GM12891 (cell line): ENCODE results near the gene GRAMD1A.

Source experiments
- PAX5 ChIP-seq: IDR thresholded peaks from 2 replicates; pipeline ENCODE4 v1.6.1; 2011; ENCODE audit warnings: low read length, moderate library complexity, mild to moderate bottlenecking; ENCODE audit not compliant: insufficient read depth, severe bottlenecking
- POLR2A ChIP-seq: IDR thresholded peaks from 2 replicates; pipeline ENCODE4 v1.6.1; 2011; ENCODE audit warnings: low read depth, low read length, control low read depth
- SPI1 ChIP-seq: IDR thresholded peaks from 2 replicates; pipeline ENCODE4 v1.6.1; 2011; ENCODE audit warnings: low read depth, low read length, control low read depth
- TAF1 ChIP-seq: IDR thresholded peaks from 2 replicates; pipeline ENCODE4 v1.6.1; 2011; ENCODE audit warnings: low read depth, low read length, control low read depth

DNA sequence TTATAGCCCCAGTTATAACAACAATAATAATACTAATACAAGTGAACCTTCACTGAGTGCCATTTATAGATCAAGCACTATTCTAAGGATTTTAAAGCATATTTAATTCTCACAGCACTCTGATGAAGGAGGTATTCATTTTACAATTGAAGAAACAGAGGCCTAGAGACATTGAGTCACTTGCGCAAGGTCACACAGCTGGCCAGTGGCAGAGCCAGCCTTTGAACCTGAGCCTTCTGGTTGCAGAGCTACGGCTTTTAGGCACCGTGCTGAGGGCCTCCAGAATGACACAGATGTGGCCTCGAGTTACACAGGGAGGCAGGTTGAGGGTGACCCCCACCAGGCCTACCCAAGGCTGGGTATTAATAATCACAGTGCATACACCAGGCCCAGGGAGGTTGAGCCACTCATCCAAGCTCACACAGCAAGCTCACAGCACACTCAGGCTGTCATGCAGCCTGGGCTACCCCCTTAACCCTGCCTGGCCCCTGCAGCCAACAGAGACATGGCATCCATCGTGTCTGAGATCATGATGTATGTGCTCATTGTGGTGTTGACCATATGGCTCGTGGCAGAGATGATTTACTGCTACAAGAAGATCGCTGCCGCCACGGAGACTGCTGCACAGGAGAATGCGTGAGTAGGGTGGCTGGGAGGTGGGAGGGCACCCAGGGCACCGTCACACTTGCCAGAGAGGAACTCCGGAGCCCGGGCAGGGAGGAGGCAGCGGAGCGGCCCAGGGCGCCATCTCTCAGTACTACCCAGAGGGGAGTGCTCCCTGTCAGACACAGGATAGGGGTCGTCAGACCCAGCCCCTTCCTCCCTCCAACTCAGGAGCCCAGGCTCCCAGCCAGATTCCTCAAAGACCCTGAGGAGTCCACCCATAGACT lies 38.7 kb downstream of the GRAMD1A start:
- TF ChIP-seq PAX5: no peak
- TF ChIP-seq TAF1: no peak
- TF ChIP-seq POLR2A: no peak
- no peak for TF ChIP-seq SPI1
